Omental fat pad (tissue), 4 donors: ENCODE data around the gene SEMA4D. TPM values are rescaled to one million over a fixed set of nuclear protein-coding genes. Genes with fewer than 3 reads are reported as not detected.
"Not testable (repeated sequence)": the region's sequence is repeated elsewhere in the genome, so short reads cannot be mapped to it uniquely, and the experiment has no call there.

Experiments used
- ATAC-seq: fragments of 150-250 bp; one replicate; pipeline ENCODE4 v1.9.1; 2016; ENCODE audit warnings: mild to moderate bottlenecking, moderate library complexity; ENCODE audit not compliant: low FRiP score
- DNase-seq: peaks from one replicate; pipeline ENCODE4 v3.0.0-alpha.2; 2019; ENCODE audit warnings: low spot score
- total RNA-seq, 4 donors: library from RNA; depleted of rRNA; stranded (reverse); fragments of >200 nt; gene quantifications; one replicate each; pipeline ENCODE4 v1.1.0, GENCODE V29; 2016
- TF ChIP-seq, protein P1 (sequence below), 3 donors: fragments of 450-650 bp; IDR thresholded peaks; one replicate each; pipeline ENCODE4 v1.5.1; 2016 to 2017; ENCODE audit warnings: antibody characterized with exemption in 3 of 3, mild to moderate bottlenecking in 3 of 3, moderate library complexity in 2 of 3

The SEMA4D gene
- total RNA-seq, 4 donors from 2014 or later, result 14.2 to 49.5 (median 18.3) TPM

DNA sequence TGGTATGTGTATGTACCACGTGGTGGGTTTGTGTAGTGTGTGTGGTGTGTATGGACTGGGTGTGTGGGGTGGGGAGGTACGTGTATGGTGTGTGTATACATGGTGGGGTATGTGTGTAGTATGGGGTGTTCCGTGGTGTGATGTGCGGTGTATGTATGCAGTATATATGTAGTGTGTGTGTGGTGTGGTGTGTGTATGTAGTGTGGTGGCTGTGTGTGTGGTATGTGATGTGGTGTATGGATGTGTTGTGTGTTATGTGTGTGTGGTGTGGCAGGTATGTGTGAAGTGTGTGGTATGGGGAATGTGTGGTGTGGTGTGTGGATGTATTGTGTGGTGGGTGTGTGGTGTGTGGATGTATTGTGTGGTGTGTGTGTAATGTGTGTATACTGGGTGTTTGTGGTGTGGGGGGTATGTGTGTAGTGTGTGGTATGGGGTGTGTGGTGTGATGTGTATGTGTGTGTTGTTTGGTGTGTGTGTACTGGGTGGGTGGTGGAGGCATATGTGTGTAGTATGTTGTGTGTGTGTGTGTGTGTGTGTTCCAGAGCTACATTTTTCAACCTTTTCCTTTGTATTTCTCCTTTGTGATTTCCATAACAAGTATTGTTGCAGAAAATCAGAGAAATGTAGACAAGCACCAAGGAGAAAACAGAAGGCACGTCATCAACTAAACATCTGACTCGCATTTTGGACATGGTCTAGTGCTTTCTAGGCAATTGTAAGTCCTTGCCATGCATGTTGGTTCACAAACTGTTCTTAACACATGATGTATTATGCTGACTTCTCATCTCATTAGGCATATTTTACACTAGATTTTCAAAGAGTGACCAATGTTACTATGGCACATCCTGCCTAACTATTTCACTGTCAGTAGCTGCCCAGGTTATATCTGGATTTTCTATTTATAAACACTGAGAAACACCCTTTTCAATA is 13.2 kb downstream of the SEMA4D start:
- TF ChIP-seq, protein P1, sequence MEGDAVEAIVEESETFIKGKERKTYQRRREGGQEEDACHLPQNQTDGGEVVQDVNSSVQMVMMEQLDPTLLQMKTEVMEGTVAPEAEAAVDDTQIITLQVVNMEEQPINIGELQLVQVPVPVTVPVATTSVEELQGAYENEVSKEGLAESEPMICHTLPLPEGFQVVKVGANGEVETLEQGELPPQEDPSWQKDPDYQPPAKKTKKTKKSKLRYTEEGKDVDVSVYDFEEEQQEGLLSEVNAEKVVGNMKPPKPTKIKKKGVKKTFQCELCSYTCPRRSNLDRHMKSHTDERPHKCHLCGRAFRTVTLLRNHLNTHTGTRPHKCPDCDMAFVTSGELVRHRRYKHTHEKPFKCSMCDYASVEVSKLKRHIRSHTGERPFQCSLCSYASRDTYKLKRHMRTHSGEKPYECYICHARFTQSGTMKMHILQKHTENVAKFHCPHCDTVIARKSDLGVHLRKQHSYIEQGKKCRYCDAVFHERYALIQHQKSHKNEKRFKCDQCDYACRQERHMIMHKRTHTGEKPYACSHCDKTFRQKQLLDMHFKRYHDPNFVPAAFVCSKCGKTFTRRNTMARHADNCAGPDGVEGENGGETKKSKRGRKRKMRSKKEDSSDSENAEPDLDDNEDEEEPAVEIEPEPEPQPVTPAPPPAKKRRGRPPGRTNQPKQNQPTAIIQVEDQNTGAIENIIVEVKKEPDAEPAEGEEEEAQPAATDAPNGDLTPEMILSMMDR (IDR thresholded peaks at IDR 0.05), result no peak
- ATAC-seq (no peak), DNase-seq (no peak)

DNA sequence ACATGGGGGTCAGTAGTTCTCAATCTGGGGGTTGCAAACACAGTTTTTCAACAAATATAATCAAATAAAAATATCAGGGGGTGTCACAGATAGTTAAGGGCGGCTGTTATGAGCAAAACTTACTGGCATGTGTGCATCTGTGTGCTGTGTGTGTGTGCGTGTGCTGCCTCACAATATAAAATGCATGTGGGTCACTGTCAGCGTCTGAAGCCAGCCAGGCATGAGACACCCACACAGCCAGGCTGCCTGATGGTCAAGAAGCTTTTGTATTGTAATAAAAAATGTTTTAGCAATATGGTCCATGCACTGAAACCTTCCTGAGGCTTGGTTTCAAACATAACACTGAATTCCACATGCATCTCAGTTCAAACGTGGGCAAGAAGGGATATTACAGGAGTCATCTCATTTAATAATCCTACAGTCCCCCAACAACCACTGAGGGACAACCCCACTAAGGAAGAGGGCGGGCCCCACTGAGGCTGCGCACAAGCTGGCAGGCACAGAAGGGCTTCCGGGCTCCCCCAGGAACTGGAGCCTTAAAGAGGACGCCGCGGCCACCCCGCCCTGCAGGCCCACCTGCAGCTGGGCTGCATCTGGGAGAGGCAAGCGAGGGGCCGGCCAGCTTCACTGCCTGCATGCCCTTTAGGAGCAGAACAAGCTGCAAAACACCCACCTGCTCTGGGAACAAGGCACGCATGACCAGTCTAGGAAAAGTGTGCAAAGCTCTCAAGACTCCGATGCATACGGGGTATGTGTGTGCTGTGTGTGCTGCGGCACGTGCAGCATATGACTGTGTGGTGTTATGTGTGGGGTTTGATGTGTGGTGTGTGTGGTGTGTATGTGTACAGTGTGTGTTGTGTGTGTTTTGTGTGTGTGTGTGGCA is 14.1 kb downstream of the SEMA4D start:
- DNase-seq (no peak), ATAC-seq (no peak)
- TF ChIP-seq, protein P1 (IDR thresholded peaks at IDR 0.05), result no peak

DNA sequence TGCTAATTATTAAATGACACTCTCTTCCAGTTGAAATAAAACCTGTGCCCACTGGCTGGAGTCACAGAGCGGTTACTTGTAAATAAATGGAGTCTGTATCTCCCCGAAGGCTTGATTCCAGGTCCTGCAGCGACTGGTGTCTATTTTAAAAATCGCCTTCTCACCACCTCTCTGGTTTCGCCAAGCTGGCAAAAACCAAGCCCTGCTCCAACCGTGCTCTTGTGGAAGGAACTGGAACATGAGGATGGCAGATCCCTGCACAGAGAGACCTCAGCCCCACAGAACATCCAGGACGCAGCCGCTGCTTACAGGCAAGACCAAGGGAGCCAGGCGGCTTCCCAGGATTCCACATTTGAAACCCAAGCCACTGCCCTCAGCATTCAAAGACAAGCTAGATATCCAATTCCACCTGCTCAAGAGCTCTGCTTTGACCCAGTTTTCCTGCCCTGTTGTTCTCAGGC is 15.0 kb downstream of the SEMA4D start:
- DNase-seq (no peak), ATAC-seq (no peak)
- TF ChIP-seq, protein P1 (IDR thresholded peaks at IDR 0.05), result no peak

DNA sequence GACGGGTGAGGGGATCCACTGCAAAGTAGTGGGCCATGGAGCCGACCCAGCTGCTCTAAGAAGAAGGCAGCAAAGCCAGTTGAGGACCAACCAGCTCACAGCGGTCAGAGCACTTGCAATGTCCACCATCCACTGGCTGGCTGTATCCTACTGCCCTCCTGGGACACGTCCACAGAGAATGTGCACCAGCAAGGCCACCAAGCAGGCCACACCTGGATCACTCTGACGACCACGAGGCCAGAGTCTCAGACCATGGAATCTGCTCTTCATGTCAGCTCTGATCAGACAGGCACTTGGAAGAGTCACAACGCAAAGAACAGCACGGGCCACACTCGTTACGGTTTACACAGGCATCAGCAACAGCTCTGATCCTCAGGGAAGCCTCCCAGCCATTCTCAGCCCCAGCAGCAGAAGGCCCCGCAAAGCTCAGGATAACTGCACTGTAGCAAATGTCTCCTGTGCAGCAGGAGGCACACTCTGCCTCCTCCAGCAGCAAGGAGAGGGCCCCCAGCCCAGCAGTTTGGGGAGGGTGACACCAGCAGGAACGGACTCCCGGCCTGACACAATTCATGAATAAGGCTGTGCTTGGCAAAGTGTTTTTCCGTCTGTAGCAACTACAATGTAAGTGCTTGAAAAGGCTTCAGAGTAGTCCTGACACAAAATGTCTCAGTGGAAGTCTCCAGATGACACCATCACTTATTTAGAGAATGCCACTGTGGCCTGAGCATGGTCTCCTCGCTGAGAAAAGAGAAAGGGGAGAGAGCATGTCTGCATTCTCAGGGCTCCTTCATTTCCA is 15.7 kb downstream of the SEMA4D start:
- no peak for ATAC-seq
- TF ChIP-seq, protein P1 (IDR thresholded peaks at IDR 0.05), result no peak
- DNase-seq, result no peak

DNA sequence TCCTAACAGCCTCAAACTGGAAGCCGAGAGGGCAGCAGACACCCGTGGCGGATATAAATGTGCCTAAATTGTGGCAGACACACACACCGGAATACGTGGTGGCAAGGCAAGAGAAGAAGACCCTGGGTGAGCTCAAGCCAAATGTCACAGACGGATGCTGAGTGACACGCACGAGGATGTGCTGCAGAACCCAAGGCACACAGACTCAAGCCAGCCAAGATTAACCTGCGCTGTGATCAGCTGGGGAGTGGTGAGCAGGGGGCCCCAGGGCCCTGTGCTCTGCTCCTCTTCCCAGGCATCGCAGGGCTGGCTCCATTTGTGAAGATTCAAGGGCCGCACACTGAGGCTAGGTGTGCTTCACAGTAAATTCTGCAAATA is 16.4 kb downstream of the SEMA4D start:
- ATAC-seq (no peak), DNase-seq (no peak)
- TF ChIP-seq, protein P1 (IDR thresholded peaks at IDR 0.05), result no peak

DNA sequence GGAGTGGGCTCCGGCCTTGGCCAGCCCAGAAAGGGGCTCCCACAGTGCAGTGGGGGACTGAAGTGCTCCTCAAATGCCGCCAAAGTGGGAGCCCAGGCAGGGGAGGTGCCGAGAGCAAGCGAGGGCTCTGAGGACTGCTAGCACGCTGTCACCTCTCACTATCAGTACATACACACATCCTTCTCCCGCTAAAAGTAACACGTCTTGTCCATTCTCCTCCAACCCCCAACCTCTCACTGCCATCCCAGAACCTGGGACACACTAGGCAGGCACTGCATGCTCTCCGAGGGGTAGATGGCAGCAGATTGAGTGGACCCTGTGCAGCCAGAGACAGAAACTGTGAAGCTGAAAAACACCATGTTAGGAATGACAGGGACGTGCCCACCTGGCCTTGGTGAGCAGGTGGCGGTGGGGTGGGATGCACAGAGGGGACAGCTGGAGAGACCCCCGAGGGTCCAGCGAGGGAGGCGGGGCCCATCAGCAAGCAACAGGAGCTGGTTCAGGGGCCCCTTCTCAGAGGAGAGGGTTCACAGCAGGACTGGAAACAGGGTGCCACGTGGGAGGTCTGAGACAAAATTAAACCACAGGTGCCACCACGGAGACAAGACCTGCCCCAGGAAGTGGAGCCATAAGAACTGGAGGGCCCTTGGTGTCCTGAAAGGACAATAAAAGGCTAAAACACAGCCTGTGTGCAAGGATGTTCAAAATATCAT is 16.9 kb downstream of the SEMA4D start:
- ATAC-seq (no peak), DNase-seq (no peak)
- TF ChIP-seq, protein P1 (IDR thresholded peaks at IDR 0.05), result no peak

DNA sequence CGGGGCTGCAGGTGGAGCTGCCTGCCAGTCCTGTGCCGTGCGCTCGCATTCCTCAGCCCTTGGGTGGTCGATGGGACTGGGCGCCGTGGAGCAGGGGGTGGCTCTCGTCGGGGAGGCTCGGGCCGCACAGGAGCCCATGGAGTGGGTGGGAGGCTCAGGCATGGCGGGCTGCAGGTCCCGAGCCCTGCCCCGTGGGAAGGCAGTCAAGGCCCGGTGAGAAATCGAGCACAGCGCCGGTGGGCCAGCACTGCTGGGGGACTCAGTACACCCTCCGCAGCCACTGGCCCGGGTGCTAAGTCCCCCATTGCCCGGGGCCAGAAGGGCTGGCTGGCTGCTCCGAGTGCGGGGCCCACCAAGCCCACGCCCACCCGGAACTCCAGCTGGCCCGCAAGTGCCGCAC is 17.5 kb downstream of the SEMA4D start:
- DNase-seq, ATAC-seq: not testable (repeated sequence)

DNA sequence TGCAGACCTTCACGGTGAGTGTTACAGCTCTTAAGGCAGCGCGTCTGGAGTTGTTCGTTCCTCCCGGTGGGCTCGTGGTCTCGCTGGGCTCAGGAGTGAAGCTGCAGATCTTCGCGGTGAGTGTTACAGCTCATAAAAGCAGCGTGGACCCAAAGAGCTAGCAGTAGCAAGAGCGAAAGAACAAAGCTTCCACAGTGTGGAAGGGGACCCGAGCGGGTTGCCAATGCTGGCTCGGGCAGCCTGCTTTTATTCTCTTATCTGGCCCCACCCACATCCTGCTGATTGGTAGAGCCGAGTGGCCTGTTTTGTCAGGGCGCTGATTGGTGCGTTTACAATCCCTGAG is 18.3 kb downstream of the SEMA4D start:
- not testable (repeated sequence) for ATAC-seq, DNase-seq
